Liver (tissue), 9 donors: ENCODE data around the gene NEU4. TPM values are rescaled to one million over a fixed set of nuclear protein-coding genes. Genes with fewer than 3 reads are reported as not detected.
"Not testable (repeated sequence)": the region's sequence is repeated elsewhere in the genome, so short reads cannot be mapped to it uniquely, and the experiment has no call there.

Source experiments
- DNase-seq: peaks from one replicate; pipeline ENCODE4 v3.0.0-alpha.2; 2017; ENCODE audit warnings: low spot score
- H3K27ac ChIP-seq, 2 donors: one replicate each; pipeline ENCODE4 v1.7.0; 2013; ENCODE audit warnings: inconsistent platforms in 2 of 2, low read length in 2 of 2, control low read depth in 1 of 2, low read depth in 1 of 2, mild to moderate bottlenecking in 1 of 2
- H3K27me3 ChIP-seq, 4 donors: one replicate each; pipeline versions ENCODE4 v1.6.1 to v1.7.0; 2013; ENCODE audit warnings: low read length in 3 of 4, inconsistent platforms in 1 of 4, mild to moderate bottlenecking in 1 of 4, moderate library complexity in 1 of 4; ENCODE audit not compliant: control insufficient read depth in 4 of 4, insufficient read depth in 4 of 4
- H3K36me3 ChIP-seq, 4 donors: one replicate each; pipeline versions ENCODE4 v1.6.1 to v1.7.0; 2013; ENCODE audit warnings: low read length in 3 of 4, mild to moderate bottlenecking in 3 of 4, low read depth in 1 of 4, moderate library complexity in 1 of 4; ENCODE audit not compliant: control insufficient read depth in 4 of 4, insufficient read depth in 3 of 4
- H3K4me1 ChIP-seq, 4 donors: one replicate each; pipeline versions ENCODE4 v1.6.1 to v1.7.0; 2013; ENCODE audit warnings: low read length in 3 of 4, mild to moderate bottlenecking in 3 of 4, moderate library complexity in 1 of 4; ENCODE audit not compliant: control insufficient read depth in 4 of 4, insufficient read depth in 4 of 4
- H3K4me3 ChIP-seq, 3 donors: one replicate each; pipeline versions ENCODE4 v1.6.1 to v1.7.0; 2013; ENCODE audit warnings: low read length in 3 of 3, control low read depth in 1 of 3, low read depth in 1 of 3, mild to moderate bottlenecking in 1 of 3
- H3K9ac ChIP-seq, 2 donors: one replicate each; pipeline ENCODE4 v1.7.0; 2013; ENCODE audit warnings: low read length in 2 of 2, mild to moderate bottlenecking in 2 of 2, moderate library complexity in 2 of 2, control low read depth in 1 of 2, low read depth in 1 of 2
- H3K9me3 ChIP-seq, 4 donors: one replicate each; pipeline versions ENCODE4 v1.6.1 to v1.7.0; 2013; ENCODE audit warnings: low read length in 3 of 4; ENCODE audit not compliant: control insufficient read depth in 4 of 4
- EGR1 ChIP-seq, 2 donors: IDR thresholded peaks; 2 replicates each; pipeline ENCODE4 v1.6.1; 2016 to 2018; ENCODE audit warnings: antibody characterized with exemption in 2 of 2, low read depth in 2 of 2
- GABPA ChIP-seq, 2 donors: IDR thresholded peaks in 1 of 2; conservative IDR thresholded peaks in 1 of 2; 2 replicates each; pipeline ENCODE4 v1.6.1; 2016; ENCODE audit warnings: antibody characterized with exemption in 2 of 2, mild to moderate bottlenecking in 1 of 2, moderate library complexity in 1 of 2
- HNF4A ChIP-seq, 2 donors: conservative IDR thresholded peaks; 2 replicates each; pipeline ENCODE4 v1.6.1; 2016; ENCODE audit warnings: antibody characterized with exemption in 2 of 2, mild to moderate bottlenecking in 2 of 2
- HNF4G ChIP-seq: IDR thresholded peaks from 2 replicates; pipeline ENCODE4 v1.6.1; 2016; ENCODE audit warnings: antibody characterized with exemption
- NR2F2 ChIP-seq: IDR thresholded peaks from 2 replicates; pipeline ENCODE4 v1.6.1; 2016; ENCODE audit warnings: antibody characterized with exemption
- RAD21 ChIP-seq, 2 donors: IDR thresholded peaks; 2 replicates each; pipeline ENCODE4 v1.6.1; 2016; ENCODE audit warnings: antibody characterized with exemption in 2 of 2, mild to moderate bottlenecking in 2 of 2
- RXRA ChIP-seq, 2 donors: IDR thresholded peaks; 2 replicates each; pipeline ENCODE4 v1.6.1; 2017 to 2018; ENCODE audit warnings: antibody characterized with exemption in 2 of 2, mild to moderate bottlenecking in 1 of 2
- TAF1 ChIP-seq: conservative IDR thresholded peaks from 2 replicates; pipeline ENCODE4 v1.6.1; 2016; ENCODE audit warnings: antibody characterized with exemption, mild to moderate bottlenecking
- WGBS: extraction: QIAGEN DNeasy Blood & Tissue Kit; methylation state at CpG from one replicate; pipeline ENCODE4 v1.1.7; 2013; 5-methylcytosine and 5-hydroxymethylcytosine counted together
- polyA plus RNA-seq, 2 donors: library from polyadenylated mRNA; stranded (reverse) in 1 of 2; unstranded in 1 of 2; fragments of 200-250 nt in 1 of 2; fragments of >200 nt in 1 of 2; fragmentation: Nextera tagmentation in 1 of 2; extraction: Ambion mirVana in 1 of 2; gene quantifications; one replicate each; pipeline versions ENCODE4 v1.2.1 to v1.2.3, GENCODE V29; 2013 to 2015
- total RNA-seq, 2 donors: library from RNA; depleted of rRNA; stranded (reverse); fragments of >200 nt; gene quantifications; one replicate each; pipeline ENCODE4 v1.2.3, GENCODE V29; 2014
- TF ChIP-seq, protein P1 (sequence below): IDR thresholded peaks from 2 replicates; pipeline ENCODE4 v1.6.1; 2016; ENCODE audit warnings: antibody characterized with exemption
- TF ChIP-seq, protein P2 (sequence below): IDR thresholded peaks from 2 replicates; pipeline ENCODE4 v1.6.1; 2016; ENCODE audit warnings: antibody characterized with exemption, mild to moderate bottlenecking
- TF ChIP-seq, protein P3 (sequence below): IDR thresholded peaks from 2 replicates; pipeline ENCODE4 v1.6.1; 2016; ENCODE audit warnings: antibody characterized with exemption
- donor health status: healthy.
- donor health status: healthy.
- donor health status: healthy.
- donor health status: healthy.
- donor health status: healthy.

The NEU4 gene
- total and polyA plus RNA-seq, 4 donors, result 5.4 to 58.4 (median 35.1) TPM

DNA sequence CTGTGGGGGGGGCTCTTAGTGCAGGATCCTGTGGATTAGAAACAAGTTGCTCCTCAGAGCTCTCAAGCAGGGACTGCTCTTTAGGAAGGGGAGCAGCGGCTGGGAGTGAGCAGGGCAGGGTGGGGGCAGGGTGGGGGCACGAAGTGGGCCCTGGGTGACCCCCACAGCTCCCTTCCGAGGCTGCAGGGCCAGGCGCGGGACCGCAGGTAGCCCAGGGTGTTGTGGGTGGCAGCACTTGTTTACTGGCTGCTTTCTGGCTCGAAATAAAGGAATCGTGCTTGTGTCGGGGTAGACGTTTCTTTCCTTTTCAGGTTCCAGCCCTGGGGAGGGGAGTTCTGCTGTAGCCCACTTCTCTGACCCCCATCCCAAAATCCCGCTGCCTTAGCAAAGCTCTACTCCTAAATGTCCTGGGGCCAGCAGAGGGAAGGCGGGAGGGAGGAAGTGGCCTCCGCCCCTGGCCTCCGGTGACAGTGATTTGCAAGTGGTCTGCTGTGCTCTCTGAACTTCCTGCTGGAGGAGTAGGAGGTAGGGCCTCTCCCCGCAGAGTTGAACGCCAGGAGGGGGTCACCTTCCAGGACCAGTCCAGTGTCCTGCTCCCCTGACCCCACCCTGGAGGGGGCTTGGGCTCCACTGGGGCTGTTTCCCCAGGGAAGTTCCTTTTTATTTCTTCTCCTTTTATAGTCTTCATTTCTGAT is 8.3 kb downstream of the NEU4 start:
- Histone ChIP-seq H3K4me1 (peaks cover 8 to 23% (median 14%) of the 10 kb centered on the region in 4 donors), H3K27ac (no peak overlapping the region), H3K9me3 (no peaks in the 10 kb centered on the region), H3K4me3 (no peak overlapping the region), H3K9ac (no peak overlapping the region), H3K36me3 (peaks cover 0 to 2% (median 0%) of the 10 kb centered on the region in 4 donors), H3K27me3 (no peaks in the 10 kb centered on the region)
- no peak for TF ChIP-seq EGR1 (IDR thresholded peaks at IDR 0.05; ENCODE audit: low read depth in 2 of 2)
- peak; percentile 26 for TF ChIP-seq NR2F2
- TF ChIP-seq, protein P1, sequence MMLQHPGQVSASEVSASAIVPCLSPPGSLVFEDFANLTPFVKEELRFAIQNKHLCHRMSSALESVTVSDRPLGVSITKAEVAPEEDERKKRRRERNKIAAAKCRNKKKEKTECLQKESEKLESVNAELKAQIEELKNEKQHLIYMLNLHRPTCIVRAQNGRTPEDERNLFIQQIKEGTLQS, result no peak
- DNase-seq, result no peak
- 62% methylated on average over 16 of the region's 16 CpGs for WGBS

DNA sequence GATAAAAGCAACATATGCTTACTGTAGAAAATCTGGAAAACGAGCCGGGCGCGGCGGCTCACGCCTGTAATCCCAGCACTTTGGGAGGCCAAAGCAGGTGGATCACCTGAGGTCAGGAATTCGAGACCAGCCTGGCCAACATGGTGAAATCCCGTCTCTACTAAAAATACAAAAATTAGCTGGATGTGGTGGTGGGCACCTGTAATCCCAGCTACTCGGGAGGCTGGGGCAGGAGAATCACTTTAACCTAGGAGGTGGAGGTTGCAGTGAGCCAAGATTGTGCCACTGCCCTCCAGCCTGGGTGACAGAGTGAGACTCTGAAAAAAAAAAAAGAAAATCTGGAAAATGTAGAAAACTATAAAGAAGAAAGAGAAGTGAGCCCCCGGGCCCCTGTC is 8.8 kb downstream of the NEU4 start:
- H3K36me3 ChIP-seq, H3K27me3 ChIP-seq, H3K9me3 ChIP-seq, H3K4me3 ChIP-seq, DNase-seq, H3K9ac ChIP-seq, H3K27ac ChIP-seq: not testable (repeated sequence)
- WGBS, result 75% methylated on average over 10 of the region's 10 CpGs
- peaks cover 8 to 18% (median 11%) of the 10 kb centered on the region in 4 donors for H3K4me1 ChIP-seq

DNA sequence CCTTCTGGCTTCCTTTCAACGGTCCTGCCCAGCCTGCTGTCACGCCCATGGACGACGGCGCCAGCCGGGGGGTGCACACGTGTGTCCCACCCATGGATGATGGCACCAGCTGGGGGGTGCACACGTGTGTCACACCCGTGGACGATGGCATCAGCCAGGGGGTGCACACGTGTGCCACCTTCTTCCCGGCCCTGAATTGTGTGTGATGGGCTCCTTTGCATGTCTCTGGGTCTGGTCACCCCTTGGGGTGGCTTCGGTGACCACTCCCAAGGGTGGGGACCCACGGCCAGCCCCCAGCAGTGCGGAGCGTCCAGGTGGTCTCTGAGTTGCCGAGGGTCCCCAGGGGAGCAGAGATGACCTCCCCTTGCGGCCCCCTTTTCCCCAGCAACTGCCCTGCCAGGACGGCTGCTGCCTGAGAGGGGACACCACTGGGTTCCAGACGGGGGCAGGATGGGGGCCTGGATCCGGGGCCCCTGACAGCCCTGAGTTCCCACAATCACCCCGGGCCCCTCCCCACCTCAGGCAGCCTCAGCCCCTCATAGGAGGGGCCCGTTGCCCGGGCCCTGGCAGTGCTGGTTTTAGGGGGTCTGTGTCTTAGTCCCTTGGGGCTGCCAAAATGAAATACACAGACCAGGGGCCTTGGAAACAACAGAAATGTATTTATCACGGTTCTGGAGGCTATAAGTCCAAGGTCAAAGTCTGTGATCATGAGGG is 9.4 kb downstream of the NEU4 start:
- Histone ChIP-seq H3K27ac (peak overlapping the region; percentile 43 to 59), H3K36me3 (peaks cover 0 to 2% (median 0%) of the 10 kb centered on the region in 4 donors), H3K9ac (no peak overlapping the region)

DNA sequence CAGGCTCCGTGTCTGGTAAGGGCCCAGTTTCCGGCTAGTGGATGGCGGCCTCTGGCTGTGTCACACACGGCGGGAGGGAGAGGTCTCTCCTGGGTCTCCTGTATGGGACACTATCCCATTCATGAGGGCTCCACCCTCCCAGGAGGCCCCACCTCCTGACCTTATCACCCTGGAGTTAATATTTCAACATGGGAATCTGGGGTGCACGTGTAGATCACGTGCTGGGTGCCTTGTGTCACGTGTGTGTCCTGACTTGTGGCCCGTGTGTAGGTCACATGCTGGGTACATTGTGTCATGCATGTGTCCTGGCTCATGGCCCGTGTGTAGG is 9.9 kb downstream of the NEU4 start:
- 35% methylated on average over 10 of the region's 10 CpGs for WGBS
- H3K9ac ChIP-seq, result no peak overlapping the region
- H3K4me3 ChIP-seq, result no peak overlapping the region
- H3K27ac ChIP-seq, result peak overlapping the region; percentile 43 to 59
- H3K36me3 ChIP-seq, result peaks cover 0 to 2% (median 0%) of the 10 kb centered on the region in 4 donors
- DNase-seq, result peak; percentile 46
- H3K4me1 ChIP-seq, result peaks cover 8 to 18% (median 9%) of the 10 kb centered on the region in 4 donors
- no peaks in the 10 kb centered on the region for H3K27me3 ChIP-seq
- H3K9me3 ChIP-seq, result no peaks in the 10 kb centered on the region
- peak in 1 of 2 donors; percentile 25 for TF ChIP-seq GABPA (IDR thresholded peaks at IDR 0.05 in 1 of 2, conservative IDR thresholded peaks at IDR 0.05 in 1 of 2)
- TF ChIP-seq, protein P1, result no peak
- peak; percentile 86 for TF ChIP-seq NR2F2
- TF ChIP-seq RXRA (IDR thresholded peaks at IDR 0.05), result peak; percentile 86 to 90
- TF ChIP-seq TAF1, result no peak
- TF ChIP-seq HNF4A (conservative IDR thresholded peaks at IDR 0.05), result peak; percentile 83 to 95
- TF ChIP-seq, protein P2, sequence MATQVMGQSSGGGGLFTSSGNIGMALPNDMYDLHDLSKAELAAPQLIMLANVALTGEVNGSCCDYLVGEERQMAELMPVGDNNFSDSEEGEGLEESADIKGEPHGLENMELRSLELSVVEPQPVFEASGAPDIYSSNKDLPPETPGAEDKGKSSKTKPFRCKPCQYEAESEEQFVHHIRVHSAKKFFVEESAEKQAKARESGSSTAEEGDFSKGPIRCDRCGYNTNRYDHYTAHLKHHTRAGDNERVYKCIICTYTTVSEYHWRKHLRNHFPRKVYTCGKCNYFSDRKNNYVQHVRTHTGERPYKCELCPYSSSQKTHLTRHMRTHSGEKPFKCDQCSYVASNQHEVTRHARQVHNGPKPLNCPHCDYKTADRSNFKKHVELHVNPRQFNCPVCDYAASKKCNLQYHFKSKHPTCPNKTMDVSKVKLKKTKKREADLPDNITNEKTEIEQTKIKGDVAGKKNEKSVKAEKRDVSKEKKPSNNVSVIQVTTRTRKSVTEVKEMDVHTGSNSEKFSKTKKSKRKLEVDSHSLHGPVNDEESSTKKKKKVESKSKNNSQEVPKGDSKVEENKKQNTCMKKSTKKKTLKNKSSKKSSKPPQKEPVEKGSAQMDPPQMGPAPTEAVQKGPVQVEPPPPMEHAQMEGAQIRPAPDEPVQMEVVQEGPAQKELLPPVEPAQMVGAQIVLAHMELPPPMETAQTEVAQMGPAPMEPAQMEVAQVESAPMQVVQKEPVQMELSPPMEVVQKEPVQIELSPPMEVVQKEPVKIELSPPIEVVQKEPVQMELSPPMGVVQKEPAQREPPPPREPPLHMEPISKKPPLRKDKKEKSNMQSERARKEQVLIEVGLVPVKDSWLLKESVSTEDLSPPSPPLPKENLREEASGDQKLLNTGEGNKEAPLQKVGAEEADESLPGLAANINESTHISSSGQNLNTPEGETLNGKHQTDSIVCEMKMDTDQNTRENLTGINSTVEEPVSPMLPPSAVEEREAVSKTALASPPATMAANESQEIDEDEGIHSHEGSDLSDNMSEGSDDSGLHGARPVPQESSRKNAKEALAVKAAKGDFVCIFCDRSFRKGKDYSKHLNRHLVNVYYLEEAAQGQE, result no peak
- TF ChIP-seq, protein P3, sequence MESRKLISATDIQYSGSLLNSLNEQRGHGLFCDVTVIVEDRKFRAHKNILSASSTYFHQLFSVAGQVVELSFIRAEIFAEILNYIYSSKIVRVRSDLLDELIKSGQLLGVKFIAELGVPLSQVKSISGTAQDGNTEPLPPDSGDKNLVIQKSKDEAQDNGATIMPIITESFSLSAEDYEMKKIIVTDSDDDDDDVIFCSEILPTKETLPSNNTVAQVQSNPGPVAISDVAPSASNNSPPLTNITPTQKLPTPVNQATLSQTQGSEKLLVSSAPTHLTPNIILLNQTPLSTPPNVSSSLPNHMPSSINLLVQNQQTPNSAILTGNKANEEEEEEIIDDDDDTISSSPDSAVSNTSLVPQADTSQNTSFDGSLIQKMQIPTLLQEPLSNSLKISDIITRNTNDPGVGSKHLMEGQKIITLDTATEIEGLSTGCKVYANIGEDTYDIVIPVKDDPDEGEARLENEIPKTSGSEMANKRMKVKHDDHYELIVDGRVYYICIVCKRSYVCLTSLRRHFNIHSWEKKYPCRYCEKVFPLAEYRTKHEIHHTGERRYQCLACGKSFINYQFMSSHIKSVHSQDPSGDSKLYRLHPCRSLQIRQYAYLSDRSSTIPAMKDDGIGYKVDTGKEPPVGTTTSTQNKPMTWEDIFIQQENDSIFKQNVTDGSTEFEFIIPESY, result no peak
- peak; percentile 55 for TF ChIP-seq HNF4G

More for the DNA sequence above, 9.4 kb downstream of the NEU4 start:
- no peaks in the 10 kb centered on the region for H3K27me3 ChIP-seq
- H3K4me1 ChIP-seq, result peaks cover 8 to 18% (median 9%) of the 10 kb centered on the region in 4 donors
- TF ChIP-seq, protein P3, result no peak
- TF ChIP-seq HNF4G (no peak), RAD21 (IDR thresholded peaks at IDR 0.05) (no peak)
- WGBS, result 79% methylated on average over 25 of the region's 25 CpGs
- no peak for DNase-seq
- no peak overlapping the region for H3K4me3 ChIP-seq
- H3K9me3 ChIP-seq, result no peaks in the 10 kb centered on the region
